Left colon (tissue), 2 donors: ENCODE results near the gene POLD3. TPM values are rescaled to one million over a fixed set of nuclear protein-coding genes. Genes with fewer than 3 reads are reported as not detected.
A peak's percentile ranks its signal among the peaks of the same experiment; 100 is the strongest.
"Not testable (repeated sequence)": the region's sequence is repeated elsewhere in the genome, so short reads cannot be mapped to it uniquely, and the experiment has no call there.

Experiments
- ATAC-seq: fragments of 200-7000 bp; cut with Tn5 transposase; one replicate; pipeline ENCODE4 v1.9.1; 2020; ENCODE audit warnings: mild to moderate bottlenecking, moderate library complexity
- DNase-seq, 2 donors: peaks; one replicate each; pipeline ENCODE4 v3.0.0-alpha.2; 2020
- intact Hi-C, 2 donors: fragments of 100-400 bp; cut with DNase I in 1 of 2; cut with micrococcal nuclease in 1 of 2; formaldehyde crosslinking; loops; one replicate each; pipeline versions ENCODE4 v1.11.2 to v1.14.0; 2022; cut with DNase I, micrococcal nuclease
- total RNA-seq, 2 donors: library from RNA; stranded (reverse); fragmentation: NEBNext Ultra II Directional; extraction: Animal tissue kit (Norgen Biotek cat#: 25700); gene quantifications; one replicate each; pipeline ENCODE4 v1.2.1, GENCODE V29; 2021
- donor health status: DM: no; HTN: no; CAD: no.
- donor health status: DM: yes; HTN: yes; CAD: no.

The POLD3 gene
- total RNA-seq, 2 donors from 2014 or later = 21.0 to 33.3 TPM

GRCh38 chr11:74577624-74578396 lies 14.6 kb upstream of the POLD3 start:
- DNase-seq = no peak
- intact Hi-C loops = no loop called here

GRCh38 chr11:74579577-74580270 lies 12.7 kb upstream of the POLD3 start:
- intact Hi-C loops = no loop called here
- no peak for ATAC-seq
- no peak for DNase-seq

More at GRCh38 chr11:74577624-74578396, 14.6 kb upstream of the POLD3 start:
- no peak for ATAC-seq

- intact Hi-C loops = no loop called here
- ATAC-seq = peak; percentile 82
Measured at GRCh38 chr11:74581954-74582547, 10.3 kb upstream of the POLD3 start.

GRCh38 chr11:74583024-74583624 lies 9.3 kb upstream of the POLD3 start:
- no peak for DNase-seq
- intact Hi-C loops = no loop called here
- peak; percentile 80 for ATAC-seq

More at GRCh38 chr11:74581954-74582547, 10.3 kb upstream of the POLD3 start:
- peak; percentile 46 to 81 for DNase-seq

- intact Hi-C loops, ATAC-seq, DNase-seq: not testable (repeated sequence)
Measured at GRCh38 chr11:74590492-74590891, 1.9 kb upstream of the POLD3 start.

- ATAC-seq = peak; percentile 13
- DNase-seq = no peak
Measured at GRCh38 chr11:74592063-74592440, 330 bp upstream of the POLD3 start.

GRCh38 chr11:74593463-74593862 lies 1.1 kb downstream of the POLD3 start:
- DNase-seq (no peak), ATAC-seq (no peak)
- intact Hi-C loops = no loop called here

More at GRCh38 chr11:74592063-74592440, 330 bp upstream of the POLD3 start:
- intact Hi-C loops = no loop called here

- intact Hi-C loops = no loop called here
- DNase-seq (no peak), ATAC-seq (peak; percentile 85)
Measured at GRCh38 chr11:74602637-74603556, 10.5 kb downstream of the POLD3 start.

GRCh38 chr11:74603845-74604244 lies 11.5 kb downstream of the POLD3 start:
- DNase-seq (no peak), ATAC-seq (no peak)
- intact Hi-C loops = no loop called here

- no peak for ATAC-seq
- no peak for DNase-seq
- intact Hi-C loops = no loop called here
Measured at GRCh38 chr11:74604311-74604710, 11.9 kb downstream of the POLD3 start.

- DNase-seq (no peak), ATAC-seq (no peak)
- intact Hi-C loops = no loop called here
Measured at GRCh38 chr11:74605403-74605802, 13.0 kb downstream of the POLD3 start.

GRCh38 chr11:74608431-74608830 lies 16.0 kb downstream of the POLD3 start:
- intact Hi-C loops = no loop called here
- ATAC-seq (no peak), DNase-seq (no peak)

- ATAC-seq = peak; percentile 59
- intact Hi-C loops = no loop called here
- no peak for DNase-seq
Measured at GRCh38 chr11:74611369-74611861, 19.0 kb downstream of the POLD3 start.

- DNase-seq (no peak), ATAC-seq (no peak)
- intact Hi-C loops = no loop called here
Measured at GRCh38 chr11:74612877-74613276, 20.5 kb downstream of the POLD3 start.

- intact Hi-C loops = loop anchor here in 1 of 2 donors (5.0 kb wide), 1 partner anchor 112 kb away; no protein-coding TSS in a partner anchor
- no peak for DNase-seq
- ATAC-seq = no peak
Measured at GRCh38 chr11:74615311-74615710, 22.9 kb downstream of the POLD3 start.

GRCh38 chr11:74615988-74616387 lies 23.6 kb downstream of the POLD3 start:
- no peak for ATAC-seq
- intact Hi-C loops = loop anchor here in 1 of 2 donors (5.0 kb wide), 1 partner anchor 111 kb away; no protein-coding TSS in a partner anchor
- DNase-seq = no peak

GRCh38 chr11:74620531-74620930 lies 28.1 kb downstream of the POLD3 start:
- DNase-seq (no peak), ATAC-seq (no peak)
- intact Hi-C loops = no loop called here

- intact Hi-C loops = no loop called here
- no peak for ATAC-seq
- no peak for DNase-seq
Measured at GRCh38 chr11:74626130-74626529, 33.7 kb downstream of the POLD3 start.
